ENCODE results near the gene FLOT2.

The FLOT2 gene

GRCh38 chr17:28834420-28834819, 63.1 kb downstream of the FLOT2 start:
- TF ChIP-seq ZFX (IDR thresholded peaks at IDR 0.05) (no peak), CTCF (conservative IDR thresholded peaks at IDR 0.05) (no peak)
- H3K27ac ChIP-seq: no peak overlapping the region
